HAP-1 (cell line): ENCODE measurements around the gene BCKDHA.
"Not testable (repeated sequence)": the region's sequence is repeated elsewhere in the genome, so short reads cannot be mapped to it uniquely, and the experiment has no call there.

ENCODE experiments used
- DNase-seq, 2 experiments: peaks; one replicate each; pipeline ENCODE4 v3.0.0-alpha.2; 2016 to 2020; ENCODE audit warnings: low spot score in 2 of 2
- H3K27me3 ChIP-seq: fragments of 250-450 bp; sonication (Bioruptor Pico); 2 replicates; pipeline ENCODE4 v1.5.1; 2020; ENCODE audit warnings: low read depth, mild to moderate bottlenecking, moderate library complexity
- H3K36me3 ChIP-seq: fragments of 250-450 bp; sonication (Bioruptor Pico); replicated peaks from 2 replicates; pipeline ENCODE4 v1.5.1; 2020; ENCODE audit warnings: mild to moderate bottlenecking
- H3K4me1 ChIP-seq: fragments of 250-450 bp; sonication (Bioruptor Pico); 2 replicates; pipeline ENCODE4 v1.5.1; 2020; ENCODE audit warnings: mild to moderate bottlenecking
- H3K4me3 ChIP-seq: fragments of 250-450 bp; sonication (Bioruptor Pico); 2 replicates; pipeline ENCODE4 v1.5.1; 2020; ENCODE audit warnings: mild to moderate bottlenecking, moderate library complexity
- H3K9me3 ChIP-seq: fragments of 250-450 bp; sonication (Bioruptor Pico); 2 replicates; pipeline ENCODE4 v1.5.1; 2020; ENCODE audit warnings: mild to moderate bottlenecking, moderate library complexity
- in situ Hi-C: fragments of 300-500 bp; cut with MboI; formaldehyde crosslinking; loops from 3 replicates; pipeline ENCODE4 v1.14.3; 2020; ENCODE audit warnings: low sequenced_read_pairs, inconsistent platforms, mixed read lengths

The BCKDHA gene

DNA sequence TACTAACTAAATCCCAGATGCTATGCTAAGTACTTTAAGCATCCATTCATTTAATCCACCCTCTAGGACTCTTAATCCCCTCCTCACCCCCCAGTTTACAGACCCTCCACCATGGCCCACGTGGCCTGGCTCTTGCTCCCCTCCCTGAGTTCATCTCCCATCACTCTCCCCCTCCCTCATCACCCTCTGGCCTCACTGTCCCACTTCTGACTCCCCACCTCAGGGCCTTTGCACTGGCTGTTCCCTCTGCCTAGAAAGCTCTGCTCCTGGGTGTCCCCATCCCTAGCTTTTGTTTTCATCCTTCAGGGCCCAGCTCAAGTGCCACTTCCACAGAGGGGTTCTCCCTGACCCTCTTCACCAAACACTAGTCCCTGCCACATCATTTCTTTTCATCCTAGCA lies 37.9 kb upstream of the BCKDHA start:
- H3K4me3 ChIP-seq = no peak overlapping the region
- no peaks in the 10 kb centered on the region for H3K36me3 ChIP-seq
- no peak for DNase-seq
- no peaks in the 10 kb centered on the region for H3K9me3 ChIP-seq
- no peaks in the 10 kb centered on the region for H3K27me3 ChIP-seq
- in situ Hi-C loops = no loop called here
- peaks cover 5% of the 10 kb centered on the region for H3K4me1 ChIP-seq

DNA sequence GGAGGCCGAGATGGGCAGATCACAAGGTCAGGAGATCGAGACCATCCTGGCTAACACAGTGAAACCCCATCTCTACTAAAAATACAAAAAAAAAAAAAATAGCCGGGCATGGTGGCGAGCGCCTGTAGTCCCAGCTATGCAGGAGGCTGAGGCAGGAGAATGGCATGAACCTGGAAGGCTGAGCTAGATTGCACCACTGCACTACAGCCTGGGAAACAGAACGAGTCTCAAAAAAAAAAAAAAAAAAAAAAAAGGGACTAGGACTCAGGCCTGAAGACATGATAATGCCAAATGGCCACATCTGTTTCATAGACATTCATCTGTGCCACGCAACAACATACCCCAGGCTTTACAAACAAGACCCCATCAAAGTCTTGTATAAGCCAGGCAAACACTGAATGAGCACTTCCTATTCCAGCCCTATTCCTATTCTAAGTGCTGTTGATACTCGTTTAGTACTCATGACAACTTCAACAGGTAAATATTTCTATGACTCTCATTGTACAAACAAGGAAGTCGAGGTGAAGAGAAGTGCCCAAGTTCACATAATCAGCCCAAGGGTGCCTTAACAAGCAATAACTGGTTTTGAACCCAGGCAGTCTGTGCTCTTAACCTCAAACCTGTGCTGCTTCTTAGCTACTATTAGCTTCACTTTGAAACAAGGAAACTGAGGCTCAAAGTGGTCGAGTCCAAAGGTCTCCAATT lies 35.3 kb upstream of the BCKDHA start:
- no peaks in the 10 kb centered on the region for H3K36me3 ChIP-seq
- peaks cover 5% of the 10 kb centered on the region for H3K4me1 ChIP-seq
- no peaks in the 10 kb centered on the region for H3K9me3 ChIP-seq
- no peak overlapping the region for H3K4me3 ChIP-seq
- DNase-seq = no peak
- no peaks in the 10 kb centered on the region for H3K27me3 ChIP-seq
- in situ Hi-C loops = no loop called here

DNA sequence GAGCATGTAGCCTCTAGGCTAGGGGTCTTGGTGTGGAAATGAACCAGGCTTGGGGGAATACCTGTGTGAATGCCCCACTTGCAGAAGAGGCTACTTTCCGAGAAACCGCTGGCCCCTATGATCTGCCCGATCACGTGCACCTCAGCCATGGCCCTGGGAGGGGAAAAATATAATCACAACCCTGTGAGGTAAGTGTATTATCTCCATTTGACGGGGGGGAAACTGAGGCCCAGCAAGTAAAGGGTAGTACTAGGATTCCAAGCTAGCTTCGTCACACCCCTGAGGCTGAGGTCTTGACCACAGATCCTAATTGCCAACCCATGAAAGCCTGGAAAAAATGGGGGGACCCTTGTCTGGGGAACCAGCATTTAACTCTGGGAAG lies 34.3 kb upstream of the BCKDHA start:
- peaks cover 5% of the 10 kb centered on the region for H3K4me1 ChIP-seq
- no peaks in the 10 kb centered on the region for H3K27me3 ChIP-seq
- DNase-seq = no peak
- H3K4me3 ChIP-seq = peak overlapping the region; percentile 80
- no peaks in the 10 kb centered on the region for H3K36me3 ChIP-seq
- in situ Hi-C loops = no loop called here
- no peaks in the 10 kb centered on the region for H3K9me3 ChIP-seq

DNA sequence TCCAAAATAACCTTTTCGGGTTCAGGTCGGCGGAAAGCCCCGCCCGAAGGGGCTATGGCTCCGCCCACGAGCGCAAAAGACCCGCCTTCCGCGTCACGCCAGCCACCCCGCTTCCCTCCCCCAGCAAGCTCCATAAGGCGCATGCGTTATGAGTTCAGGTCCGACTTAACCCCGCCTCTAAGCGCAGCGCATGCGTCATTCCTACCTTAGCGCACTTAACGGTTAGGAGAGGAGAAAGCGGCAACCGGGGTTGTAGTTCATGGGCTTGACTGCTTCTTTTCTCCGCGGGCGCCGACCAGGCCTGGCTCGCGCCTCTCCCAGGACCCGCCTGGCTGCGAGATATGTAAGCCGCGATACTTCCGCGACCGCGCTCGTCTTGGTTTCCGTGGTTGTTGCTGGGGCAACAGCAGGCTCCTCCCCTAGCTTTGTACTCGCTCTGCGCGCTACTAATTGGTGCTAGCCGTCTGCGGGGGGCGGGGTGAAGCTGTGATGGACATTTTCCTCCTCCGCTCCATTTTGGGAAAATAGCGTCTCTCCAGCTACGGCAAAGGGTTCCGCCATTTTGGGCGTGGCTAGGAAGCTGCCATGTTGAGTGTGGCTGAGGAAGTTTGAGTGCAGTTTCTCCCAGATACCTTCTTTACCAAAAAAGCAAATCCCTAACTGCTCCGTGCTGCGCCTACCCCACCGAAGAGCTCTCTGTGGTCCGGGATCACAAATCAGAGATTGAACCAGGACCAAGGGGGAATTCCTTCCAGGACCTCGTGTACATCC lies 33.7 kb upstream of the BCKDHA start, which contains the start of gene B9D2:
Gene B9D2, minus strand, starts transcription at position 397 of the 771 bp plus-strand sequence. CDS start 630 bp downstream, outside the sequence.
- in situ Hi-C loops = no loop called here
- H3K4me3 ChIP-seq = peak within 1 kb of the TSS; percentile 80
- no peaks in the 10 kb centered on the region for H3K27me3 ChIP-seq
- peak; percentile 96 to 99 for DNase-seq
- H3K36me3 ChIP-seq = no peaks in the 10 kb centered on the region
- no peaks in the 10 kb centered on the region for H3K9me3 ChIP-seq
- H3K4me1 ChIP-seq = peaks cover 5% of the 10 kb centered on the region

GRCh38 chr19:41364524-41365391 lies 32.9 kb upstream of the BCKDHA start:
- no peak for DNase-seq
- Histone ChIP-seq H3K4me1 (peaks cover 5% of the 10 kb centered on the region), H3K27me3 (no peaks in the 10 kb centered on the region), H3K4me3 (peak overlapping the region; percentile 80), H3K36me3 (no peaks in the 10 kb centered on the region), H3K9me3 (no peaks in the 10 kb centered on the region)
- in situ Hi-C loops = no loop called here

DNA sequence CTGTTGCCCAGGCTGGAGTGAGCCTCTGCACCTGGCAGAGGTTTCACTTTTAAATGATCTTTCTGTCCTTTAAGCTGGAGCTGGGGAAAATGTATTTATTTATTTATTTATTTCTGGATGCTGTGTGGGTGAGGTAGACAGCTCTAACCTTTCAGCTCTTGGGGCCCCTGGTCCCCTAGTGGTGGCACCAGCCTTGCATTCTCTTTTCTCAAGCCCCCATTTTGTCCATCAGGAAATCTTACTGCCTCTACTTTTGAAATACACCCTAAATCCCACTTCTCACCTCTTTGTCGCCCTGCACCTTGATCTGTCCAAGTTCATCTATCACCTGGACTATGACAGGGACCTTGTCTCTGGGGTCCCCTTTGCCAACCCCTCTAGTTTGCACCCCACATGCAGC lies 31.5 kb upstream of the BCKDHA start:
- H3K4me3 ChIP-seq = no peak overlapping the region
- H3K4me1 ChIP-seq = peaks cover 5% of the 10 kb centered on the region
- H3K27me3 ChIP-seq = no peaks in the 10 kb centered on the region
- in situ Hi-C loops = no loop called here
- no peaks in the 10 kb centered on the region for H3K9me3 ChIP-seq
- no peak for DNase-seq
- H3K36me3 ChIP-seq = no peaks in the 10 kb centered on the region

- DNase-seq = no peak
- H3K9me3 ChIP-seq = no peaks in the 10 kb centered on the region
- no peaks in the 10 kb centered on the region for H3K27me3 ChIP-seq
- H3K4me3 ChIP-seq = no peak overlapping the region
- H3K36me3 ChIP-seq = no peaks in the 10 kb centered on the region
- in situ Hi-C loops = no loop called here
- peaks cover 5% of the 10 kb centered on the region for H3K4me1 ChIP-seq
These were observed 29.7 kb upstream of the BCKDHA start for GRCh38 chr19:41367848-41368301.

GRCh38 chr19:41369769-41370168 lies 27.8 kb upstream of the BCKDHA start:
- Histone ChIP-seq H3K4me1 (no peaks in the 10 kb centered on the region), H3K36me3 (no peaks in the 10 kb centered on the region)

GRCh38 chr19:41371119-41371518 lies 26.5 kb upstream of the BCKDHA start:
- H3K4me3 ChIP-seq, H3K4me1 ChIP-seq, H3K27me3 ChIP-seq, H3K36me3 ChIP-seq, H3K9me3 ChIP-seq, DNase-seq, in situ Hi-C loops: not testable (repeated sequence)

More at GRCh38 chr19:41369769-41370168, 27.8 kb upstream of the BCKDHA start:
- Histone ChIP-seq H3K4me3 (no peak overlapping the region), H3K27me3 (no peaks in the 10 kb centered on the region), H3K9me3 (no peaks in the 10 kb centered on the region)
- no peak for DNase-seq
- in situ Hi-C loops = no loop called here

DNA sequence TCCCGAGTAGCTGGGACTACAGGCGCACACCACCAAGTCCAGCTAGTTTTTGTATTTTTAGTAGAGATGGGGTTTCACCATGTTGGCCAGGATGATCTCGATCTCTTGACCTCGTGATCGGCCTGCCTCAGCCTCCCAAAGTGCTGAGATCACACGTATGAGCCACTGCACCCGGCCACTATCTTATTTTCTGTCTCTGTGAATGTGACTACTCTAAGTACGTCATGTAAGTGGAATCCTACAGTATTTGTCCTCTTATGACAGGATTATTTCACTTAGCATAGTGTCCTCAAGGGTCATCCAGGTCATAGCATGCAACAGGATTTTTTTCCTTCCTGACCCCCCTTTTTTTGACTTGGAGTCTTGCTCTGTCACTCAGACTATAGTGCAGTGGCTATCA lies 26.1 kb upstream of the BCKDHA start:
- no peak for DNase-seq
- in situ Hi-C loops = no loop called here
- Histone ChIP-seq H3K4me1 (no peaks in the 10 kb centered on the region), H3K36me3 (no peaks in the 10 kb centered on the region), H3K27me3 (no peaks in the 10 kb centered on the region), H3K9me3 (no peaks in the 10 kb centered on the region), H3K4me3 (no peak overlapping the region)

DNA sequence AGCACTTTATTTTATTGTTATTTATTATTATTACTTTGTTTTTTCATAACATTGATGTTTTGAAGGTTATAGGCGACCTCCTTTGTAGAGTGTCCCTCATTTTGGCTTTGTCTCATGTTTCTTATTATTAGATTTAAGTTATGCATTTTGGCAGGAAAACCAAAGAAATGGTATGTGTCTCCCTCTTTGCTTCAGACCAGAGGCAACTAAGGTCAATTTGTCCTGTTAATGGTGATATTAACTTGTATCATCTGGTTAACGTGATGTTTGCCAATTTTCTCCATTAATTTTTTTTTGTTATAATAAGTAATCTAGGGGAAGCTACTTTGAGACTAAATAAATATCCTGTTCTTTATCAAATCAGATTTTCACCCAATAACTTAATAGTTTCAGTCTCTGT lies 25.1 kb upstream of the BCKDHA start:
- Histone ChIP-seq H3K27me3 (no peaks in the 10 kb centered on the region), H3K9me3 (no peaks in the 10 kb centered on the region), H3K4me1 (no peaks in the 10 kb centered on the region), H3K36me3 (no peaks in the 10 kb centered on the region), H3K4me3 (no peak overlapping the region)
- no peak for DNase-seq
- in situ Hi-C loops = no loop called here

DNA sequence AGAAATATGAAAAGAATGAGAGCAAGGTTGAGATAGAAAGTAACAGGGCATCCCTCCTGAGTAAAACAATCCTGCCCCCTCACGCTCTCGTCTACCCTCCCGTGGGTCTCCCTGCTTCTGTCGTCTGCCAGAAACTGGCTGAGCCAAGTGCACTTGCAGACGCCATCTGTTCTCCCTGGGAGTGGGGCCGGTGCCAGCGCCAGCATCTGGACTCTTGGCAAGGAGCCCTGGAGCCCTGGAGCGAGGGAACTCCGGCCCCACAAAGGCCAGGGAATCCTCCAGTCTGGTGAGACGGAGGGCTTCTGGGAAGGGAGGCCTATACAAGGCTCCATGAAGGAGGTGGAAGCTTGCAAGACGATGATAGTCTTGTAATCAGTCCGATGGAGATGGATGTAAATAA lies 23.6 kb upstream of the BCKDHA start:
- no peaks in the 10 kb centered on the region for H3K4me1 ChIP-seq
- in situ Hi-C loops = no loop called here
- no peak for DNase-seq

DNA sequence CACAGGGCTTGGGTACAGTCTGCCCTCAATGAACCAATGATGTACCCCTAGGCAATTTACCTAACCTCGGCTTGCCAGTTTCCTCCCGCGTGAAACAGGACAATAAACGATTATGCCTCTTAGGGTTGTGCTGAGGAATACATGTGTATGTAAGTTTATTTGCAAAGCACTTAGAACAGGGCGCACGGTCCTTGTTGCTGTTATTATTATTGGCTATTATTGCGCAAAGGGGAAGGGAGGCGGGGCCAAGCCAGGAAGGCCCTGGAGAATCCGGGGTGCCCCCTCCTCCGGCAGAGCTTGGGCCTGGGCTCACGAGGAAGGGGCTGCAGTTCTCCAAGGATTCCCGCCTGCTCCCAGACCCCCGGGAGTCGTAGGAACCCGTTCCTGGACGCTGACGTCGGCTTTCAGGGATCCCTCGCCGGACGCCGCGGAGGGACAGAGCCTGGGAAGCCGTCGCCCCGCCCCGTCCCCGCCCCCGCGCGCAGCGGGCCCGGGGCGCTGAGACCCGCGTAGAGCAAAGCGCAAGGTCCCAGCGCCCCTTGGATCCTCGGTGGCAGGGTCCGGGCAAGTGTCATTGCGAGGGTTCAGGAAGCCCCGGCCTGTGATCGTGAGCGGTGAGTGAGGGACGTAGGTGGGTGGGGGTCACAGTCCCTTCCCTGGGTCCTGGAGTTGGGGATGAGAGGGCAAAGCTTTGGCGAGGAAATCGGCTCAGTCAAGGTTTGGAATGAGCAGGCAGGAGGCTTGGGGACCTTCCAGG lies 21.2 kb upstream of the BCKDHA start, which contains the start of gene TMEM91:
Gene TMEM91, plus strand, starts transcription at position 293 of the 757 bp plus-strand sequence. CDS start 1,777 bp downstream, outside the sequence.
- in situ Hi-C loops = no loop called here
- H3K4me3 ChIP-seq = no peak within 1 kb of the TSS
- H3K9me3 ChIP-seq = no peaks in the 10 kb centered on the region
- no peaks in the 10 kb centered on the region for H3K4me1 ChIP-seq
- H3K36me3 ChIP-seq = no peaks in the 10 kb centered on the region
- DNase-seq = no peak
- H3K27me3 ChIP-seq = no peaks in the 10 kb centered on the region

More for the DNA sequence above, 23.6 kb upstream of the BCKDHA start:
- no peaks in the 10 kb centered on the region for H3K27me3 ChIP-seq
- H3K9me3 ChIP-seq = no peaks in the 10 kb centered on the region
- no peaks in the 10 kb centered on the region for H3K36me3 ChIP-seq
- H3K4me3 ChIP-seq = no peak overlapping the region
